NCI-H1436 treated with DMSO at 0.1 percent for 48 hours (cell line): ENCODE results near the gene PIM3.

Experiments used
- DNase-seq: peaks from one replicate; lab custom pipeline; 2025; lab: John Stamatoyannopoulos, UW

The PIM3 gene

GRCh38 chr22:49943405-49943765, 17.2 kb upstream of the PIM3 start:
- no peak for DNase-seq

- DNase-seq: no peak
These were observed 16.7 kb upstream of the PIM3 start for GRCh38 chr22:49943771-49944398.

GRCh38 chr22:49944399-49944891, 16.1 kb upstream of the PIM3 start:
- DNase-seq: no peak

- peak; percentile 30 for DNase-seq
These were observed 15.4 kb upstream of the PIM3 start for GRCh38 chr22:49945042-49945794.

- DNase-seq: no peak
These were observed 13.8 kb upstream of the PIM3 start for GRCh38 chr22:49946612-49947295.

- DNase-seq: no peak
These were observed 13.3 kb upstream of the PIM3 start for GRCh38 chr22:49947296-49947622.

- DNase-seq: no peak
These were observed 12.2 kb upstream of the PIM3 start for GRCh38 chr22:49948116-49948957.

- DNase-seq: no peak
These were observed 11.3 kb upstream of the PIM3 start for GRCh38 chr22:49948958-49949913.

GRCh38 chr22:49949914-49950292, 10.7 kb upstream of the PIM3 start:
- DNase-seq: no peak

GRCh38 chr22:49950396-49950994, 10.1 kb upstream of the PIM3 start:
- DNase-seq: no peak

GRCh38 chr22:49951000-49951677, 9.4 kb upstream of the PIM3 start:
- DNase-seq: no peak

GRCh38 chr22:49951678-49951985, 8.9 kb upstream of the PIM3 start:
- DNase-seq: no peak

- no peak for DNase-seq
These were observed 8.3 kb upstream of the PIM3 start for GRCh38 chr22:49951986-49952896.

- no peak for DNase-seq
These were observed 7.4 kb upstream of the PIM3 start for GRCh38 chr22:49953027-49953679.

- DNase-seq: no peak
These were observed 6.8 kb upstream of the PIM3 start for GRCh38 chr22:49953680-49954344.

GRCh38 chr22:49954354-49954753, 6.2 kb upstream of the PIM3 start:
- no peak for DNase-seq

GRCh38 chr22:49954991-49955580, 5.5 kb upstream of the PIM3 start:
- no peak for DNase-seq
